ENCODE measurements around the gene ELK3.

ELK3 gene

DNA sequence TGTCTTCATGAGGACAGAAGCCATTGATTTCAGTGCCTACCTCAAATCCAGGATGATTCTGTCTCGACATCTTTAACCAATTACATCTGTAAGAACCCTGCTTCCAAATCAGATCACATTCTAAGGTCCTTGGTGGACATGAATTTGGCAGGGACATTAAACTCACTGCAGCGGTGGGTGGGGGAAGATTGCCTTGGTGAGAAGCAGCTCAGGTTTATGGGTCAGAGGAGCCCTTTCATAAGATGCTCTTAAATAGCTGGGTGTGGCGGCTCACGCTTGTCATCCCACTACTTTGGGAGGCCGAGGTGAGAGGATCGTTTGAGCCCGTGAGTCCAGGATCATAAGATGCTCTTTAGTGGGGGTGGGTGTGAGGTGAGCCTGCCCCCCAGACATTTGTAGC lies 42.9 kb downstream of the ELK3 start:
- FAIRE-seq: no peak

- no peak for FAIRE-seq
Observed at GRCh38 chr12:96237465-96238077, 43.4 kb downstream of the ELK3 start.

- FAIRE-seq: no peak
Observed at GRCh38 chr12:96238336-96239047, 44.3 kb downstream of the ELK3 start.

GRCh38 chr12:96239711-96240635 lies 45.8 kb downstream of the ELK3 start:
- no peak for FAIRE-seq

GRCh38 chr12:96240656-96241055 lies 46.5 kb downstream of the ELK3 start:
- FAIRE-seq: no peak

GRCh38 chr12:96241431-96241830 lies 47.3 kb downstream of the ELK3 start:
- FAIRE-seq: no peak

DNA sequence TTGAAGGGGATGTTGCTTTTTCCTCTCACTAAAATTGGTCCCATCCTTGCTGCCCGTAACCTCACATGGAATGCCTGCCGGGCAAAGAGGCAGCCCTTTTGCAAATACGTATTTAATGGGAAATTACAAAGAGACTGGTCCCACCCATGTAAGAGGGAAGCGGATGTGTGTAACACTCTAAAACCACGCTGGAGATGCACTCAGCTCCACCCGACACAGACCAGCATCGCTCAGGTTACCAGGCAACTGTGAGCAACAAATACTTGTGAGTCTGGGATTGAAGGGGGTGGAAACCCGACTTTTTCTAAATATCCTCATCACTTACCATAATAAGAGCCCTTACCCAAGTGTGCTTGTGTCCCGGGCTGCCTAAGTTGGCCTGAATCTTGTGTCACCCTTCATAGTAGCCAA lies 47.7 kb downstream of the ELK3 start:
- no peak for FAIRE-seq

GRCh38 chr12:96242597-96242996 lies 48.4 kb downstream of the ELK3 start:
- FAIRE-seq: no peak

DNA sequence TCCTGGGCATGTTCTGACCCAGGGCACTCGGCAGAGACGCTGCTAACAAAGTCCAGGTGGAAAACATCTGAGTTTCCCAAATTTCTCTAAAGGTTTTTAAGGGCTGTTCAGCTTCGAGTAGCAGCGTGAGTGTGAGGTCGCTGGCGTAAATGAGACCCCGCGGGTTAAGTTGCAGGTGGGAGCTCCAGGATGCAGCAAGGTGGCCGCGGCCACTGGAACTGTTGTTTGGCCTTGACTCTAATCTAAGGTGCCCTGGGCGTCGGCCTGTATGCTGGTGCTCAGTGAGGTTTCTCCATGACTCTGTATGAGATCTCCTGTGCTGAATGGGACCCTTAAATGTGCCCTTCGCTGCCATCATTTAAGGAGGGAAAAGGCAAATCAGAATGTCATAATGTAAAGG lies 50.7 kb downstream of the ELK3 start:
- FAIRE-seq: no peak

- no peak for FAIRE-seq
Observed at GRCh38 chr12:96246926-96247505, 52.8 kb downstream of the ELK3 start.

GRCh38 chr12:96247563-96247962 lies 53.4 kb downstream of the ELK3 start:
- no peak for FAIRE-seq

- FAIRE-seq: no peak
Observed at GRCh38 chr12:96248136-96248931, 54.2 kb downstream of the ELK3 start.

- FAIRE-seq: no peak
Observed at GRCh38 chr12:96249196-96250118, 55.3 kb downstream of the ELK3 start.

- no peak for FAIRE-seq
Observed at GRCh38 chr12:96250119-96250685, 56.0 kb downstream of the ELK3 start.

GRCh38 chr12:96255077-96255476 lies 60.9 kb downstream of the ELK3 start:
- FAIRE-seq: no peak

- no peak for FAIRE-seq
Observed at GRCh38 chr12:96256672-96257361, 62.6 kb downstream of the ELK3 start.

DNA sequence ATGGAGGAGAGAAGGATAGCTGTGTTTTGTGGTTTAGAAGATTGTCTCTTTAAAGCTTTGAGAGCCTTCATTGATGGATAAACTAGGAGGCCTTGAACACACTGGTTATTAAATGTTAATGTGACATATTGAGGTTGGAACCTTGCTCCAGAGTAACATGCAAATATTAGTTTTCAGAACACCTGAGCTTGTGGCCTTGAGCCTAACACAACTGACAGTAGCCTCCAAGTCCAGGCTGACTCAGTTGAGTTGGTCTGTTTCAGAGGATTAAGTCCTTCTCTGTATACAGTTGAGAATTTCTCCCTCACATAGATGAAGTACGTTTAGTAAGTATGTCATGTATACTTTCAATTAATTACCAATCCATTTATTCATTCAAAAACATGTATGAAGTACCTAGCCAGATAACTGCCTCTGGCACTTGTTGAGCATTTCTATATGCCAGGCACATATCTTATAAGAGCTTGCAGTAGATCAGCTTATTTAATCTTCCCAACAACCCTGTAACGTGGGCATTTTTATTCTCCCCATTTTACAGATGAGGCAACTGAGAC lies 63.5 kb downstream of the ELK3 start:
- FAIRE-seq: no peak

DNA sequence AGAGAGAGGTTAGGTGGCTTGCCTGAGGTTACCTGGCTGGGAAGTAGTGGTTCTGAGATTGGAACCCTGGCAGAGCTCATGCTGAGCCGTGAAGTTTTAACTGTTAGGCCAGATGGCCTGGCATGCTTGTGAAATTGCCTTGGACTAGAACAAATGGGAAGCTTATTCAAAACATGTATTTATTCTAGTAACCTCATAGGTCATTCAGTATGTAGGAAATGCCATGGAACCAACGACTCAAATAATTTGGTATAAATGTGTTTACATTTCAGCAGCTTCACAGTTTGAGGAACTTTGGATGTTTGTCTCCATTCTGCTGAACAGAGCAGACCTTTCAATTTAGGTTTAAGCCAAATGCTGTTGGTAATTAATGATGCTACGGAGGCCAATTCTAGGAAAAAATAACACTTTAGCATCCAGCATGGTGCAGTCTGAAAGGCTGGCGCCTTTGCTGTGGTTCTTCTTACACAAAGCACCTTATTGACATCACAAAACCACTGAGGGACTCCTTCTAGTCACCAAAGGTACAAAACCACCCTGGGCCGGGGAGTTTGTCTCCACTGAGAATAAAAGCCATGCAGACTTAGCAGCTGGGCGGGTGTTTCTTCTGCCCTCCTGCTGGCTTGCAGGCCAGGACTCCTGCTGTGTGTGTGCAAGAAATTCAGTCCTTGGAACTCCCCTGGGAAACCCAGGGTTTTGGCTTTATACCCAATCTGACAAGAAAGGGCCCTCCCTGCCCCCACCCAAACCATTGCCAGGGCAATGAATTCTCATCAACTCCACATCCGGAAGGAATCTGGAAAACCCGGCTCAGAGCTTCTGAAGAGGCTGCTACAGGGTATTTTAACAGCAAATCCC lies 64.2 kb downstream of the ELK3 start:
- FAIRE-seq: no peak

- no peak for FAIRE-seq
Observed at GRCh38 chr12:96260231-96260630, 66.1 kb downstream of the ELK3 start.
